Gastroesophageal sphincter (tissue), 3 donors: Measurements from ENCODE around the gene VENTX.

ENCODE experiments used
- CTCF ChIP-seq, 4 experiments: fragments of 200-600 bp in 2 of 4; fragments of 450-650 bp in 2 of 4; sonication (generic) in 1 of 4; IDR thresholded peaks; one replicate each; pipeline ENCODE4 v1.5.1; 2017 to 2019; ENCODE audit warnings: antibody characterized with exemption in 4 of 4, mild to moderate bottlenecking in 2 of 4, moderate library complexity in 2 of 4
- POLR2A ChIP-seq, 2 donors: fragments of 450-650 bp; IDR thresholded peaks; one replicate each; pipeline ENCODE4 v1.6.1; 2017; ENCODE audit warnings: antibody characterized with exemption in 2 of 2, mild to moderate bottlenecking in 2 of 2, moderate library complexity in 1 of 2

- TF ChIP-seq CTCF (IDR thresholded peaks at IDR 0.05) (no peak), POLR2A (IDR thresholded peaks at IDR 0.05) (no peak)
Measured at GRCh38 chr10:133285217-133285616, 47.6 kb downstream of the VENTX start.
